Kidney epithelial cell (primary cell): ENCODE measurements around the gene MGMT. TPM values are rescaled to one million over a fixed set of nuclear protein-coding genes. Genes with fewer than 3 reads are reported as not detected.

Experiments
- DNase-seq: peaks from one replicate; pipeline ENCODE4 v3.0.0-alpha.2; 2010; ENCODE audit warnings: low read depth
- H3K27me3 ChIP-seq: 2 replicates; pipeline ENCODE4 v1.6.0; 2011; ENCODE audit warnings: low read length; ENCODE audit not compliant: control insufficient read depth, insufficient read depth
- H3K36me3 ChIP-seq: 2 replicates; pipeline ENCODE4 v1.5.1; 2011; ENCODE audit warnings: low read length; ENCODE audit not compliant: control insufficient read depth, insufficient read depth
- H3K4me3 ChIP-seq: 2 replicates; pipeline ENCODE4 v1.5.1; 2011; ENCODE audit warnings: low read depth, mild to moderate bottlenecking, control low read depth, low read length
- total RNA-seq: library from RNA; depleted of rRNA; stranded (reverse); fragments of >200 nt; gene quantifications from 2 replicates; pipeline ENCODE4 v1.2.3, GENCODE V29; 2015
- TF ChIP-seq, protein P1 (sequence below): IDR thresholded peaks from 2 replicates; pipeline ENCODE4 v1.5.1; 2011; ENCODE audit warnings: mild to moderate bottlenecking, moderate library complexity, low read length, control low read depth, inconsistent platforms; ENCODE audit not compliant: insufficient read depth, poor library complexity, severe bottlenecking

Gene MGMT
- total RNA-seq, 1 donor from 2014 or later, result 36.1 TPM

DNA sequence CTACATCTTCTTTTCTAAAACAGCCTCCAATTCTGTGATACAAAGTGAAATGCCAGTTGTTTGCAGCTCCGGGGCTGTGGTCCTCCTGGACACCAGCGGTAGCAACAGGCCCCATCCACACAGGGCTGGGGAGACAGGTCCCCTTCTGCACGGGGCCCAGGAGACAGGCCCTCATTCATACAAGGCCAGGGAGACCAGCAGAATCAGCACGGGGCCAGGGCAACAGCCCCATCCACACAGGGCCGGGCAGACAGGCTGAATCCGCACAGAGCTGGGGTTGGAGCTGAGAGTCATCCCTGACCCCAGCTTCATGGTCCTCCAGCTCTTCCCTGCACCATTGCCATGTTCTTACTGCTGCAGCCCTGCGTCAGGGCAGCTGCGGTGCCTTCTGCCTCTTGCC, 238.6 kb downstream of the MGMT start:
- H3K4me3 ChIP-seq, result no peak overlapping the region
- DNase-seq, result no peak
- no peaks in the 10 kb centered on the region for H3K36me3 ChIP-seq
- no peaks in the 10 kb centered on the region for H3K27me3 ChIP-seq
- TF ChIP-seq, protein P1, sequence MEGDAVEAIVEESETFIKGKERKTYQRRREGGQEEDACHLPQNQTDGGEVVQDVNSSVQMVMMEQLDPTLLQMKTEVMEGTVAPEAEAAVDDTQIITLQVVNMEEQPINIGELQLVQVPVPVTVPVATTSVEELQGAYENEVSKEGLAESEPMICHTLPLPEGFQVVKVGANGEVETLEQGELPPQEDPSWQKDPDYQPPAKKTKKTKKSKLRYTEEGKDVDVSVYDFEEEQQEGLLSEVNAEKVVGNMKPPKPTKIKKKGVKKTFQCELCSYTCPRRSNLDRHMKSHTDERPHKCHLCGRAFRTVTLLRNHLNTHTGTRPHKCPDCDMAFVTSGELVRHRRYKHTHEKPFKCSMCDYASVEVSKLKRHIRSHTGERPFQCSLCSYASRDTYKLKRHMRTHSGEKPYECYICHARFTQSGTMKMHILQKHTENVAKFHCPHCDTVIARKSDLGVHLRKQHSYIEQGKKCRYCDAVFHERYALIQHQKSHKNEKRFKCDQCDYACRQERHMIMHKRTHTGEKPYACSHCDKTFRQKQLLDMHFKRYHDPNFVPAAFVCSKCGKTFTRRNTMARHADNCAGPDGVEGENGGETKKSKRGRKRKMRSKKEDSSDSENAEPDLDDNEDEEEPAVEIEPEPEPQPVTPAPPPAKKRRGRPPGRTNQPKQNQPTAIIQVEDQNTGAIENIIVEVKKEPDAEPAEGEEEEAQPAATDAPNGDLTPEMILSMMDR, result no peak

DNA sequence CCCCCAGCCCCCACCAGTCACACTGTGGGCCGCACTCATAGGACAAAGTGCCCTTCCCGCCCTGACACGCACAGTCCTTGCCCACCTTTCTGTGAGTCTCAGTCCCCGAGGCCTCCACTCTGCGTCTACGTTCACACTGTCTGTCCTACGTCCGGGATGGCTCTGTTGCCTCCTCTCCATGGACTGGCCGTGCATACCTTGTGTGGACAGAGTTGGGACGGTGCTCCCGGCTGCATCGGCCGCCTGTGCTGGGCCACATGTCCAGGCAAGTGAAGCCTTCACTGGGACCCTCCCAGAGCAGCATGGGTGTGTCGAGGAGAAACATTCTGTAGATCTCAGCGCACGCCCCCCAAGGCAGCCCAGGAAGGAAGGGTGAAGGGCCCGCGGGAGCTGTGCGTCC, 239.0 kb downstream of the MGMT start:
- no peak for DNase-seq
- TF ChIP-seq, protein P1, result no peak
- Histone ChIP-seq H3K27me3 (no peaks in the 10 kb centered on the region), H3K4me3 (no peak overlapping the region), H3K36me3 (no peaks in the 10 kb centered on the region)

DNA sequence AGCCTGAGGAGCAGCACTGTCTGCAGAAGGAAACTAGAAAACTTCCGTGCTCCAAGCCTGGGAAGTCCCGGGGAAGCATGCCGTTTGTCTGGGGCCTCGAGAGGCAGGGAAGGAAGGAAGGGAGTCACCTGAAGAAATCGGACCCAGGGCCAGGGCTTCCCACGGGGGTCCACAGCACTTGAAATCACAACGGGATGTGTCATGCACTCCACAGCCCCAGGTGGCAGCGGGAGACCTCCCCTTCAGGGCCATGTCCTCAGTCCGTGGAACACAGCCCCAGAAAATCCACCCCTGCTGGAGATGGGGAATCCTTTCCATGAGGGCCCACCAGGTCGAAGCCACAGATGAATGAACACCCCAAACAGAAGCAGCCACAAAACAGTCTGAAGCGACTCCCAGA, 239.5 kb downstream of the MGMT start:
- TF ChIP-seq, protein P1, result no peak
- DNase-seq, result no peak
- Histone ChIP-seq H3K4me3 (no peak overlapping the region), H3K36me3 (no peaks in the 10 kb centered on the region), H3K27me3 (no peaks in the 10 kb centered on the region)

DNA sequence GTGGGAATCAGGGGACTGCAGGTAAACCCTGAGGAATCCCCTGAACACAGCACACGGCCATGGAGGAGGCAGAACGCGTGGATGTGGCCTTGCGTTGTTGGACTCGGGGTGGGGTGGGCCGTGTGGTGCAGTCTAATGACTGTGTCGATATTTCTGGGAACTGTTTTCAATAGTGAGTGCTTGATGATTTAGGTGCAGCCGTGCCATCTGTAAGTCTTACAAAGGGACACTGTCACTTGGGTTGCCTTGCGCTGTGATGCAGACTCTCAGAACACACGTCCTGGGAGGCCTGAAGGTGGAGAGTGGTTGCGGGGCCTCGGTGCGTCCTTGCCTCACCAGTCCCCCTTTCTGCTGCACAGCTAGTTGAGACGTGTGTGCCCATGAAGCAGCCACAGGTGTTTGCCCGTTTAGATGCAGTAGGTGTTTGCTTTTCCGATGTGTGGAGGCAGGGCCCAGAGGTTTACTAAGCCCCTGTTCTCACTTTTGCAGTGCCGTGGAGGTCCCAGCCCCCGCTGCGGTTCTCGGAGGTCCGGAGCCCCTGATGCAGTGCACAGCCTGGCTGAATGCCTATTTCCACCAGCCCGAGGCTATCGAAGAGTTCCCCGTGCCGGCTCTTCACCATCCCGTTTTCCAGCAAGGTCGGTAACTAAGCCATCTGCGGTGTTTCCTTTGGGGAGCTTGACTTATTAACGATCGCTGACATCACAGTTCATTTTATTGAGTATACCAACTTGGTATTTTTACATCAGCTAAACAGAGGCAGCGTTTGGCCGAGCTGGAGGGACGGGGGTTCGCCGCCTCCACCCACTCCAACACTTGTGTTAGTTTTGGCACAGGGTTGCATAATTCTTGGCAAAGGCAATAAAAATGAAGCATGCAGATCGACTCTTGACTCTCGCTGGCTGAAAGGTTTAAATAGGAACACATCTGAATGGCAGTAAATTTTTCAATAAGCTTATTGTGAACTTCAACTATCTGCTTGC, 240.7 kb downstream of the MGMT start:
- no peaks in the 10 kb centered on the region for H3K27me3 ChIP-seq
- DNase-seq, result no peak
- TF ChIP-seq, protein P1, result no peak
- no peak overlapping the region for H3K4me3 ChIP-seq
- H3K36me3 ChIP-seq, result no peaks in the 10 kb centered on the region

DNA sequence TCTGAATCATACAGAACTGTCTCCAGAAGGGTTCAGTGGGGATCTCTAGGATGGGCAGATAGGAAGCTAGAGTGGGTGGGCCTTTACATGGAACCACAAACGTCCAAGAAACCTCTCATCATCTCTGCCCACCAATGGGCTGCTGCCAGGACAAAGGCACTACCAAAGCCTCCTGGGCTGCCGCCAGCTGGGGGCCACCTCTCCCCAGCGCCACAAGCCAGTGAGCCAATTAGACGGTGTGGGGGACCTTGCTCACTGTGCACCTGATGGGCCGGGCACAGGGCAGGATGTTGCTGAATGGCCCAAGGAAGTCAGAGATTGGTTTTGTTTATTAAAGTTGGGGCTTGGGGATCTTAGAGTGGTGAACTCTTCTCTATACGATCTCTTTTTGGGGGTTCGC, 242.1 kb downstream of the MGMT start:
- Histone ChIP-seq H3K4me3 (no peak overlapping the region), H3K27me3 (no peaks in the 10 kb centered on the region), H3K36me3 (no peaks in the 10 kb centered on the region)
- DNase-seq, result no peak
- TF ChIP-seq, protein P1, result no peak
